SKM-1 treated with dmso at 0.1 percent for 144 hours (cell line): ENCODE results near the gene CDC14A.
"Not testable (repeated sequence)": the region's sequence is repeated elsewhere in the genome, so short reads cannot be mapped to it uniquely, and the experiment has no call there.

ENCODE experiments used
- DNase-seq: peaks from one replicate; lab custom pipeline; 2025; ENCODE audit not compliant: unreplicated experiment; lab: John Stamatoyannopoulos, UW

The CDC14A gene

DNA sequence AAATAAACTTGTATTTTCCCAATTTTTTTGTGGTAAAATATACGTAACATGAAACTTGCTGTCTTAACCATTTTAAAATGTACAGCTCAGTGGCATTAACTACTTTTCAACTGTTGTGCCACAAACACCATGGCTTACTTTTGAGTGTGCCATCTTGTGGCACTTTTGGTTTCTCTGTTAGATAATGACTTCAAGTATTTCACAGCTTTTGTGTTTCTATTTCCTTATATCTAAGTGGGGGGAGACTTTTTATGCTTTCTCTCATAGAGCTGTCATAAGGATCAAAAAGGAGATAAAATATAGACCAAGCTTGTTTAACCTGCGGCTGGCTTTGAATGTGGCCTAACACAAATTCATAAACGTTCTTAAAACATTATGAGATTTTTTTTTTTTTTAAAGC lies 44.3 kb downstream of the CDC14A start:
- no peak for DNase-seq

DNA sequence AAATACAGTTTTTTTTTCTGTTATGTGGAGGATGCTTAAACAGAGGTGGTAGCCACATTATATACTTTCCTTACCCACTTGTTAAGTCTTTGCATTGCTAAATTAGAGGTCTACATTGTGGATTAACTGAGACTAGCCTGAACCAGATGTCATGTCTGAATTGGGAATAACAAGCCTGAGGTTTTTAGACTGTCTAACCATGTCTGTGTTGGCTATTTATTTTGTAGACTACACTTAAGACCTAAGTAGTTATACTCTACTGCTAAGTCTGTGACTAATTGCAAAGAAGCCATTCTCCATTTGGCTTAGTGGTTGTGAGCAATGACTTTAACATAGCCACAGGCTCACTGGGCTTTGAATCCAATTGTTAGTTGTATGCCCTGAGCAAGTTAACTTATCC lies 45.4 kb downstream of the CDC14A start:
- DNase-seq = no peak

DNA sequence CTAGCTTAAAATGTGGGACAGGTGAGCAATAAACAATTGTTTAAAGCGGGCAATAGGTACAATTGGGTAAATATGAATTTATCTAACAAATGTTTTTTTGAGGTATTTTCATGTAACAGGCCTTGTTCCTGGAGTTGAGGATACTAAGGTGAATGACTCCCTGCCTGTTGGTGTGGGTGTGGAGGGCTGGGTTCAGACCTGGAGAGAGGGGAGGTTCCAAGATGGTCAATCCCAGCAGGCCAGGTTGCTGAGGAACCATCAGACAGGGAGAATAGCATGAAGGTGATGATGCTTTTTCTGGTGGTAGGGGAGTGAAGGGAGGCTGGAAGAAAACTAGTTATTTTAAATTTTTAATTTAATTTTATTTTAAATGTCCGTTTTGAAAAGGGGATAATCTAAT lies 46.3 kb downstream of the CDC14A start:
- DNase-seq = no peak

DNA sequence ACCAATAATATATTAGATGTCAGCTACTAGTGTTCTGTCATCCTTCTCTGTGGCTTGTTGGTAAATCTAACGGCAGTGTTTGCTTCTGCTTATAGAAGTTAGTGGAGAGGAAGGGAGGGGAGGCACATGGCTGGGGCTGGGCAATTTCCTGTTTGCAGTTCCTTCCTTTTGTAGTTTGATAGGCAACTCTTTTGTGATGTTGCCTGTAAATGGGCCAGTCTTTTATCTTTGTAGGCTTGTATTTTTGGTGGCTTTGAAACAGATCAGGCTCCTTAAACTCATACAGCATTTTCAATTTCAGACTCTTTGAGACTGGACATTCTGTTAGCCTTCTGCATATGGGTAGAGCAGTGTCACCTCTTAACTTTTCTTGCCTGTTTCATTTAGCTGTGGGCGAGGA lies 48.1 kb downstream of the CDC14A start:
- peak; percentile 89 for DNase-seq

DNA sequence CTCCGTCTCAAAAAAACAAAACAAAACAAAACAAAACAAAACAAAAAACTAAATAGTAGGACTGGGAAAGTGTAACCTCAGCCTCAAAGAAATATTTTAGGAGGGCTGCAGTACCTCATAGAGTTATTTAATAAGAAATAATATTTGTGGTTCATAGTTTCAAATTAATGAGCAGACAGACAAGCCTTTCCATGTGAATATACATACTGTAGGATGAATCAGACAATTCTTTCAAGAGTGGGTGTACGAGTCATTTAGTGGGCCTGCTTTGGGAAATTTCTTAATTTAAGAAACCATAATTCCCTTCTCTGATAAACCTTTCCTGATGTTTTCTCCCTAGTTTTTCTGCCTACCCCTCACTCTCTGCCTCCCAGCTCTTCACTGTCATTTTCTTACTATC lies 52.5 kb downstream of the CDC14A start:
- no peak for DNase-seq

DNA sequence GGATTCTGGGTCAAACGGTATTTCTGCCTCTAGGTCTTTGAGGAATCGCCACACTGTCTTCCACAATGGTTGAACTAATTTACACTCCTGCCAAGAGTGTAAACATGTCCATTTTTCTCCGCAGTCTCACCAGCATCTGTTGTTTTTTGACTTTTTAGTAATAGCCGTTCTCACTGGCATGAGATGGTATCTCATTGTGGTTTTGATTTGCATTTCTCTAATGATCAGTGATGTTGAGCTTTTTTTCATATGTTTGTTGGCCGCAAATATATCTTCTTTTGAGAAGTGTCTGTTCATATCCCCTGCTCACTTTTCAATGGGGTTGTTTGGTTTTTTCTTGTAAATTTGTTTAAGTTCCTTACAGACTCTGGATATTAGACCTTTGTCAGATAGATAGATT lies 53.6 kb downstream of the CDC14A start:
- DNase-seq = not testable (repeated sequence)

DNA sequence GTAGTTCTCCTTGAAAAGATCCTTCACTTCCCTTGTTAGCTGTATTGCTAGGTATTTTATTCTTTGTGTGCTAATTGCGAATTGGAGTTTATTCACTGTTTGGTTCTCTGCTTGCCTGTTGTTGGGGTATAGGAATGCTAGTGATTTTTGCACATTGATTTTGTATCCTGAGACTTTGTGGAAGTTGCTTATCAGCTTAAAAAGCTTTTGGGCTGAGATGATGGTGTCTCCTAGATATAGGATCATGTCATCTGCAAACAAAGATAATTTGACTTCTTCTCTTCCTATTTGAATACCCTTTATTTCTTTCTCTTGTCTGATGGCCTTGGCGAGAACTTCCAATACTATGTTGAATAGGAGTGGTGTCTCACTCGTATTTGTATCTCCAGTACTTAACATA lies 55.1 kb downstream of the CDC14A start:
- DNase-seq = not testable (repeated sequence)

DNA sequence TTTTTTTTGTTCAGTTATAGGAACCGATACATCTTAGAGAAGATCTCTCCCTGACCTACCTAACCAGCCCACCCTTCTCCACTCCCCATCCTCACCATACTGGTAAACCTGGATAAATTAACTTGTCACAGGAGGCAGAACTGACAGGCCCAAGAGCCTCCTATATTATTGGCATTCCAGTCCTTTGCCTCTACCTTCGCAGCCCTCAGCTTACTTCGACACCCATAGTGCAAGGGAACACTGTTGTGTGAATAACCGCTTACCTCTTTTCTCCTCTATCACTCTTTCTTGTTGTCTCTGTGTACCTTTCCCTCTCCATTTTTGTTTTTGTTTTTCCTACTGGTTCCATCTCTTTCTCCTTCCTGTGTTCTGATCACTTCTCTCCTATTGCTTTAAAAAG lies 58.7 kb downstream of the CDC14A start:
- DNase-seq = no peak

DNA sequence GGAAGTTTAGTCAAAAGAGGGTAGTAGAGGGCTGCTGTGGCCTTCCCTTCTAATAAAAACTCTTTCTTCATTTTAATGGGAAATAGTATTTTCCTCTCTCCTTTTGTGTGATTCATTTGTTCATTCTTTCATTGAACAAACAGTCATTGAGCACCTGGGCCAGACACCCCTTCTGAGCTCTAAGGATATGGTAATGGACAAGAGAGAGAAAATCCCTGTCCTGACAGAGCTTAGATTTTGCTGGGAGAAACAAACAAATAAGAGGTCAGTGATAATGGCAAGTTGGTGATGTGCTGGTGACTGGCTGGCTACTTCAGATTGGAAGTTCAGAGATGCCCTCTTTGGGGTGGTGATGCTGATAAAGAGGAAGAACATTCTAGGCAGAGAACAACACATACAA lies 59.3 kb downstream of the CDC14A start:
- DNase-seq = no peak

DNA sequence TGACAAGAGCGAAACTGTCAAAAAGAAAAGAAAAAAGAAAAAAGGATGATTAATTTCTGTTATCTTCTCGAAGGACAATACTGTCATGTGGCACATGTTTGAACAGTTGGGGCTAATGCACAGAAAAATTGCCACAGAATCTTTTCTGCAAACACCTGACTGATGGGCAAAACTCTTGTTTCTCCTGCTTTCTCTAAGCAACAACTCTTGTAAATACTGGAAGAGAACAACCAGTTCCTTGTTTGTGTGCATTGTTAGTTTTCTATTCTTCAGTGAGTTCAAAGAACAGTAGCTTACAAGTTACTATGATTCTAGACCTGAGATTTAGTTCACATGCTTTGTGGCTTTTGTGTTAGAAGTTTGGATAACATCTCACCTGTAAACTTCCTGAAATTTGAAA lies 60.7 kb downstream of the CDC14A start:
- DNase-seq = no peak

DNA sequence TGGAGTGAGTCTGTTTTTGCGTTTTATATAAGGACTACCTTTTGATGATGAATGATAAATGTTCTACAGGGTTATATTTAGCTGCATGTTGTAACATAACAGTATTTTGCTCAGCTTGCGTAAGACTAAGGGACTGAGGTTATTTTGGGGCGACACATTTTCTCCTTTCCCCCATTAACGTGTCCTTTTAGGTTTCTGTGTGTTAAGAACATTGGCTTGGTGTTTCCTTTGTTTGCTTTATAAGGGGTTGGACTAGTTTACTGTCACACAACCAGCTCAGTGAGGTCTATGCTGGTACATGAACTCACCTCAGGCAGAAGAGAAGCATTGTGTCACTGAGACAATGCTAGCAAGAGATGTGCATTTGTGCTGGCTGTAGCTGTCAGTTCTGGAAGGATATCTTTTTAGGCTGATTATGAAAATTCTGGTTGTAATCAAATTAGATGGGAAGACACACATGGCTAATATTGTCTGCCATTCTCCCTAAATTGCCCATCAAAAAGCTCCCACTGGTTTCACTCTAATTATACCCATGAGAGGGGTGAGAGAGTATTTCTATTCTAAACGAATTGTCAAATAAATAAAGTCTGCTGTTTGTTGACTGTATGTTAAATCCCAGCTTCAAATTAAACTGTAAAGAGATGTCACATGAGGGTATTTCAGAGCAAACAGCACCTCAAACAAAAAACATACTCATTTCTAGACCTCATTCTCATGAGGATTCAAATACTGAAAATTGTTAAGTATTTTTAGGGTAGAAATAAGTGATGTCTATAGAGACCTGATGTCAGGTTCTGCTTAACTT lies 62.6 kb downstream of the CDC14A start:
- peak; percentile 11 for DNase-seq

DNA sequence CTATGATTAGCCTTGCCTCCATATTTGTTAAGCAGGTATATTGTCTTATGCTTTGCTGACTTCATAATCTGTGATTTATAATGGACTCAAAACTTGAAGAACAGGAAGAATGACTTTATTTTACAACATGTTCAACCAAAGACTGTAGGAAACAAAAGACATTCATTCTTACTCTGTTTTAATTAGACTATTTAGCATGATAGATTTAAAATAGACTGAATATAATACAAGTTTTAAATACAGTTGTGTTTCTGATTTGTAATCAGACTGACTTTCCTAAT lies 63.1 kb downstream of the CDC14A start:
- DNase-seq = no peak

DNA sequence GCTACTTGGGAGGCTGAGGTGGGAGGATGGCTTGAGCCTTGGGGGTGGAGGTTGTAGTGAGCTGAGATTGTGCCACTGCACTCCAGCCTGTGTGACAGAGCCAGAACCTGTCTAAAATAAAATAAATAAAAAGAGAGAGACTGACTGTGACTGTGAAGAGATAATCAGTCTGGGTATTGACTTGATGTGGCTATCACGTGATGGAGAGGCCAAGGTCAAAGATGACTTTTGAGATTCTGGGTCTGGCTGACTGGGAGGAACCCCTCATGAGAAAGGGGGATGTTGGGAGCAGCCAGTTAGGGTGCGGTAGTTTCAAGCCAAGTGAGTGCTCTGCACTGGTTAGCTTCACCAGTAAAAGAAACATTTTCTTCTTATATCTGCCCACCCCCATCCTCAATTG lies 66.8 kb downstream of the CDC14A start:
- DNase-seq = no peak

DNA sequence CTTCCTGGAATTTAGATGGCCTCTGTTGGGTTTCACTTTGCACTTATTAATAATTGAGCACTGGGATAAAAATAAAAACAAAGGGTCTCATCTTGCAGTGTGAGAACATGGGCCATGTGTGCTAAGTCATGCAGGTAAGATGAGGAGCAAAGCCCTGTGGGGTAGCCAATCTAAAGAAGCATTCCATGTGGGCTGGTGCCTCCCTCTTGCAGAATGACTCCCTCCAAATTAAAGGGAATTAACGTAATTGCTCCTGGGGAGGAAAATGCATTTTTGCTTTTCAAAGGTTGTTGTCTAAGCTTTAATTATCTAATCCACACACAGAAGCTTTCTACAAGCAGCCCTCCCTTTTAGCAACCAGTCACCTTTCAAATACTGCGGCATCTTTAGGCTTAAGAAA lies 69.8 kb downstream of the CDC14A start:
- DNase-seq = no peak

DNA sequence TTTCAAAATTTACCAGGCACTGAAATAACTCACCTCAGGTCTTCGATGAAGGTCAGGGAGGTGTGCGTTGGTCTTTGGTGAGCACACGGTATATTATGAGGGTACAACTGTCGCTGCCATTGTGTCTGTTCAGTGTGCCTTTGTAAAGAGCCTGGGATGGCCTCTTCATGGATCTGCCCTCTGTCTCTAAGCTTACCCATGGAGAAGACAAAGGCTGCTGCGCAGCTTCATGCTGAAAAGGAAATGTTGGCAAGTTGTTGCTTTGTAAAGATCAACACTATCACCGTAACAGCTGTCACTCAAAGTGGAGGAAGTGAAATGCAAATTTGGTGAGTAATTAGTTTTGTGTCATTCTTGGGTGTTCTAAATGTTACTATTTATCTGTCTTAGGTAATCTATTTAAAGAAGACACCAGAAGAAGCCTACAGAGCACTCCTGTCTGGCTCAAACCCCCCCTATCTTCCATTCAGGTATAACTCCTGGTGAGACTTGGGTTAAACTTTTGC lies 71.6 kb downstream of the CDC14A start:
- DNase-seq = no peak

DNA sequence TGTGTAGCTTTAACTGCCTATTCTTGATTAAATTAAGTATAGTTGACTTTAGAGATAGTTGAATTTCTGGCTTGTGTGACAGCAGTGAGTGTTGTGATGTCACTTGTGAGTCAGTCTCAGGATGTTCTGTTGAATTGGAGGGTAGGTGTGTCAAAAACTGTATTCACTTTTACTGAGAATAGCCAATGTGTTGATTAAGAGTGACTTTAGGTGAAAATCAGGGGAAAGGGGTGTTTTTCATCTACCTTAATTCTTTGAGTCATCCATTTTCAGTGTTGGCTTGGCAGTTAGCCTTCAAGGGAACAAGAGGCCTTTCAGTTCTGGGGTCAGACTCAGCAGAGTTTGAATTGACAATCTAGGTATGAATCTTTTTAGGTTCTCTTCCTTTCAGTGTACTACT lies 75.9 kb downstream of the CDC14A start:
- no peak for DNase-seq

DNA sequence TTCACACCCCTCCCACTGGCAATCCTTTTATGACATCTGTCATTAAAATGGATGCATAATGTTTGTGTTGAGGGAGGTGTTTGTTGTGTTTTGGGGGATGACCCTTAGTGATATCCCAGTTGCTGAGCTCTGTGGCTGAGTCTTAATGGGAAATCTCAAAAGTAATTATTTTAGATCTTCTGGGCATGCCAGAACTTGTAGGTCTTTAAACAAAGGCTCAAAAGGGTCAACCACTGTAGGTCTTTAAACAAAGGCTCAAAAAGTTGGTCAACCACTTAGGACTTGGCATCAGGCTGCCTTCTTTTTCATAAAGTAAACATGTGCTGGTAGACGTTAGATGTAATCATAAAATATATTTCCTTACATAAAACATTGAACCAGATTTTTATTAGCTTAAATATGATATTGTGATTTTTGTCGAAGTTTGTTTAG lies 78.0 kb downstream of the CDC14A start:
- DNase-seq = no peak

DNA sequence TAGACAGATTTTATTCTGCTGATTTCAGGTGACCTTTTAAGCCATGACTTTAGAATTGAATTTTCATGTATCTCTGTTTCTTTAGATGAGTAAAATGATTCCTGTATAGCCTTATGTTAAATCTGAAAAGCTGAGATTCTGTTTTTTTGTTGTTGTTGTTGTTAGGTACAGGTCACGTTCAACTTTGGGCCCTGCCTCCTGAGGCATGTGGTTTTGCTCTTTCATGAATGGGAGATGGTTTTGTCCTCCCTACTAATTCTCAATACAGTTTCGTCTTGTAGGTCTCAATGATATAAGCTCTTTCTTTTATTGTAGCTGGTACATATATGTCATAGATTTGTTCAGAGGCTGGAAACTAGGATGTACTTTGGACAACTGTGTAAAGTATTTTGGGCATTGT lies 79.6 kb downstream of the CDC14A start:
- no peak for DNase-seq

DNA sequence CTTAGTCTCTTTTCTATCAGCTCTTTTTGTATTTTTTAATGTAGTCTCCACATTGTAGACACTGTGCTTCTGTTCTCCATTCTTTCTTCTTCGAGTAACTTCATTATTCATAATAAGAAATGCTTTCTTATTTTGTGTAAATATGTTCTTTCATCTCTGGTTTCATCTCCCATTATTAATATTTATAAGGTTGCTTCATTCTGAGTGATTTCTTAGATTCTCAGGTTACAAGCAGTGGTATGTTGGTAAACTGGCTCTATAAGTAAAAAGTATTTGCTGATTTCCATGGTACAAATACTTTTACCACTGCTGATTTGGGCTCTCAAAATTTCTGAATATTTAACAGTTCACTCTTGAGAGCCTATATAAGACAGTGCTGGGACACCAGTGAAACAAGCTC lies 81.3 kb downstream of the CDC14A start:
- no peak for DNase-seq

DNA sequence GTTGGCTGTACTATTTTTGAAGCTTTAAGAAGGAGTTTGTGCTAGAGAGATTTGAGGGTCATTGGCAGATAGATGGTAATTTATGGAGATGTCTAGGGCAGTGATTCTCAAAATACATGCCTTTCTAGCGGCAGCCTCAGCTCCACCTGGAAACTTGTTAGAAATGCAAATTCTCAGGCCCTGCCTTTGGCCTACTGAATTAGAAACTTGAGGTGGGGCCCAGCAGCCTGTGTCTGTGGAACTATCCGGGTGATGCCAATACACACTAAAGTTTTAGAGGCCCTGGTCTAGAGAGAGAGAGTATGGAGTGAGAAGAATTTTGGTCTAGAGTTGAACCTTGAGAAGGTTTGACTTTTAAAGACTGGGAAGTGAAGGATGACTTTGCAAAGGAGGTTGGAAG lies 82.5 kb downstream of the CDC14A start:
- no peak for DNase-seq

DNA sequence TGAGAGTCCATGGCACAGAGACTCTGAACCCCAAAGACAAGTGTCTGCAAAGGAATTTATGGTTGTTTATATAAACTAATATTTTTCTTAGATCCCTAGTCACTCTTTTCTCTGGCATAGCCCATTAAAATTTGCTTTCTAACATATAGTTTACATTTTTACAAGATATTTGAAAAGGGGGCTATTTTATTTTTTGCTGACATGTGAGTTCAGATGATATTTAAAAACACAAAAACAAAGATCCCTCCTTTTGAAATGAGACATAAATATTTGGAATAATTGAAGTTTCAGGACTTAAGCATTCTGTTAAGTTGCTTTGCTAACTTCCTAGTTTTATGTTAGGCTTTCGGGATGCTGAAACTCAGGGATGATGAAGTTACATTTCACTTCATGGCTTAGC lies 86.1 kb downstream of the CDC14A start:
- no peak for DNase-seq

DNA sequence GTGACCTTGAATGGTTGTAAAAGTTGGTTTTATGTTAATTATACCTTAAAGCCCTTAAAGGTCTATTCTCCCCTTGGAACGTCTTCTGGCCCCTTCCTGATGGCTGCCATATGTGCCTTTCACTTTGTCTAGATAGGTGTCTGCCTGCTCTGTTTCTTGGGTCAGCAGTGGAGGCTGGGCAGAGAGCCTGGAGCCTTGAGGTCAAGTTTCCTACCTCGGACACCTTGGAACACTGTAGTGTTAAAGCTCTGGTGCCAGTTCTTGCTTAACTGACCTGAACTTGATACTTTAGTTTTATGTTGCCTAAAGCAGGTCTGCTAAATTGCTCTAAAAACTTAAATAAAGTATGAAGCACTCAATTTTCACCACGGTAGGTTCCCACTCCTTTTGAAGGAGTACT lies 86.5 kb downstream of the CDC14A start:
- no peak for DNase-seq

DNA sequence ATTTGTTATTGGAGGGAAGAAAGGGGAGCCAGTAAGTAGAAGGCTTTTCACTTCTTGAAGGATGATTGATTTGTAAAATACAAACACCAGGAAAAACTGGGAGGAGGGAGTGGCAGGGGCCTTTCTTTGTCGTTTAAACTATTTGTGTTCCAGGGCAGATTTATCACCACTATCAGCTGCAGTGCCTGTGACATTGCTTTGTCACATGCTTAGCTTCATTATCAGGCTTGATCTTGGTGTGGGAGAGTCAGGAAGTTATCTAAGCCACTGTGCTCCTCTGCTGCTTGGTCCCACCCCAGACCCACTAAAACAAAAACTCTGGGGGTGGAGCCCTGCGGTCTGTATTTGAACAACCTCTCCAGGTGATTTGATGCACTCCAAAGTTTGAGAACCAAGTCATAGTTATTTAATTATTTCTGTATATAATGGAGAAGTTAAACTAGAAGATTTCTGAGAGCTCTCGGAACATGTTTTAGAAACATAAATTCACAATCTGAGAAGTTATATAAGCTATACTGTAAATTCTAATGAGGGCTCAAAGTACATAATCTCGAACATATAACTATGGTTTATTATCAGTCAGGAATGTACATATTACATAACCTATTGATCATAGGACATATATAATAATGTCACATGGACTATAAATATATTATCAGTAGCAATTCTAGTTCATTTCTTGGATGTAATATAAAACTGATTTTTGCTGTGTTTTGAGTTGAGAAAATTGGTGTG lies 87.9 kb downstream of the CDC14A start:
- no peak for DNase-seq
